B cell (primary cell): ENCODE data around the gene SLC44A3.

Experiments
- CTCF ChIP-seq: fragments of 200-600 bp; IDR thresholded peaks from one replicate; pipeline ENCODE4 v1.8.0; 2022; ENCODE audit warnings: antibody characterized with exemption, mild to moderate bottlenecking
- EZH2 ChIP-seq: IDR thresholded peaks from 2 replicates; pipeline ENCODE4 v1.6.1; 2012; ENCODE audit warnings: borderline replicate concordance, low read depth, mild to moderate bottlenecking, moderate library complexity, low read length; ENCODE audit not compliant: insufficient read depth, poor library complexity, severe bottlenecking

- TF ChIP-seq CTCF, result no peak
- no peak for TF ChIP-seq EZH2
Measured at GRCh38 chr1:94816030-94816429, 4.1 kb upstream of the SLC44A3 start.
